ENCODE measurements around the gene PTP4A1.

PTP4A1 gene

DNA sequence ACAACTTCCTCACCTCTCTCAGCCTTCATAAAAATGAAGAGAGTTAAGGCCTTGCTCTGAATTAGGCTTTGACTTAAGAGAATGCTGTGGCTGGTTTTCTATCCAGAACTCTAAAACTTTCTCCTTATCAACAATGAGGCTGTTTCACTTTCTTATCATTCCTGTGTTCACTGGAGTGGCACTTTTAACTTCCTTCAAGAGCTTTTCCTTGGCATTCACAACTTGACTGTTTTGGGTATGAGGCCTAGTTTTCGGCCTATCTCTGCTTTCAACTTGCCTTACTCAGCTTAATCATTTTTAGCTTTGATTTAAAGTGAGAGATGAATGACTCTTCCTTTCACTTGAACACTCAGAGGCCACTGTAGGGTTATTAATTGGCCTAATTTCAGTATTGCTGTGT, 4.3 kb upstream of the PTP4A1 start:
- TF ChIP-seq, protein P1, sequence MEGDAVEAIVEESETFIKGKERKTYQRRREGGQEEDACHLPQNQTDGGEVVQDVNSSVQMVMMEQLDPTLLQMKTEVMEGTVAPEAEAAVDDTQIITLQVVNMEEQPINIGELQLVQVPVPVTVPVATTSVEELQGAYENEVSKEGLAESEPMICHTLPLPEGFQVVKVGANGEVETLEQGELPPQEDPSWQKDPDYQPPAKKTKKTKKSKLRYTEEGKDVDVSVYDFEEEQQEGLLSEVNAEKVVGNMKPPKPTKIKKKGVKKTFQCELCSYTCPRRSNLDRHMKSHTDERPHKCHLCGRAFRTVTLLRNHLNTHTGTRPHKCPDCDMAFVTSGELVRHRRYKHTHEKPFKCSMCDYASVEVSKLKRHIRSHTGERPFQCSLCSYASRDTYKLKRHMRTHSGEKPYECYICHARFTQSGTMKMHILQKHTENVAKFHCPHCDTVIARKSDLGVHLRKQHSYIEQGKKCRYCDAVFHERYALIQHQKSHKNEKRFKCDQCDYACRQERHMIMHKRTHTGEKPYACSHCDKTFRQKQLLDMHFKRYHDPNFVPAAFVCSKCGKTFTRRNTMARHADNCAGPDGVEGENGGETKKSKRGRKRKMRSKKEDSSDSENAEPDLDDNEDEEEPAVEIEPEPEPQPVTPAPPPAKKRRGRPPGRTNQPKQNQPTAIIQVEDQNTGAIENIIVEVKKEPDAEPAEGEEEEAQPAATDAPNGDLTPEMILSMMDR (IDR thresholded peaks at IDR 0.05; ENCODE audit: insufficient read depth, low read length, missing control alignments), result no peak
- CTCF ChIA-PET, result no interaction called here
- POLR2A ChIA-PET, result no interaction called here

DNA sequence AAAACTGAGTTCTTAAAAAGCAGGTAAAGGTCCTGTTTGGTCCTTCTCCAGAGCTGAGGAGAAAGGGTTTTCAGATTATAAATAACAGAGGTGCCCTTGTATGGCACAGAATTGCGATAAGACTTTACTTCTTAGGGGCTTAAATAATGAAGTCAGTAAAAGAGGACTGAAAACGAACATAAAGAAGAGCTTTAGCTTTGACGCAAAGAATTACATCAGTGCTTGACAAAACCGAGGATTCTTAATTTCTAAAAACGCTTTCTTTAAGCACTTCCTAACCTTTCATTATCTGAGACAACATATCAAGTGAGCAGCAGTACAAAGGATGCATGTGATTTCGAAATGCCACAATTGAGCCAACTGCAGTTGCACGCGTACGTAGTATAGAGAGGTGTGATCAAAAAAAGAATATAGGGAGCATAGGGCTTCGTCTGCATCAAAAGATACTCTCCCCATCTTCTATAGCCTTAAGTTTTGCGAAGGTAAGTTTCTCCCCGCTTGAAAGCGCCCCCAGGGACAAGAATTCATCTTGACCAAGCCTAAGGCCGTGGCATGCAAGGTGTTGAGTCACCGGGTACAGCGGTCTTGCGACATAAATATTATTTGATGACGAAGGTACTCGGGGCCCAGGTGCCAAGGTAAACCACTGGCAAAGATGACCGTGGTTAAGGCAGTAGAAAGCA, 778 bp upstream of the PTP4A1 start:
- TF ChIP-seq, protein P1 (IDR thresholded peaks at IDR 0.05; ENCODE audit: insufficient read depth, low read length, missing control alignments), result no peak
- DNase-seq (ENCODE audit: low read depth, low spot score), result peak; percentile 45
- POLR2A ChIA-PET, result no interaction called here
- peak overlapping the region; percentile 68 for H3K4me3 ChIP-seq (ENCODE audit: low read depth, low read length)
- CTCF ChIA-PET, result interaction anchor here (0.9 to 1.3 kb wide), 3 partner anchors 74 to 231 kb away, joined by 3 to 5 read pairs (median 3); no protein-coding TSS in a partner anchor

More for the DNA sequence above, 4.3 kb upstream of the PTP4A1 start:
- no peak for DNase-seq (ENCODE audit: low read depth, low spot score)
- no peak overlapping the region for H3K4me3 ChIP-seq (ENCODE audit: low read depth, low read length)

DNA sequence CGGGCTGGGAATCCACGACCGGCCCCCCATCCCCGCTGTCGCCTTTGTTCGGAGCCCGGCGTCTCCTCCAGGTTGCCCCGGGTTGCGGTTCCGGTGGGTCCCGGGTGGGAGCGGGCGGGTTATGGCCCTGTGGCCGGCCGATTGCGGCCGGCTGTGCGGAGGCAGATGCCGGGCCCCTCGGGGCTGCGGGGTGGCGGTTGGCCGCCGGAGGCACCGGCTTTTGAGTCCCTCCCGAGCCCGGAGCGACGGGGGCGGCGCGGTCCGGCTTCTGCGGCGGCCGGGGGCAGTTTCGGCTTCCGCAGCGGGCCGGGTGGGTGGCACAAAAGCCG, 431 bp downstream of the PTP4A1 start:
- peak overlapping the region; percentile 81 for H3K4me3 ChIP-seq (ENCODE audit: low read depth, low read length)
- TF ChIP-seq, protein P1 (IDR thresholded peaks at IDR 0.05; ENCODE audit: insufficient read depth, low read length, missing control alignments), result no peak
- ChIA-PET POLR2A (interaction anchor here (0.8 kb wide), 1 partner anchor 45 kb away, joined by 3 read pairs; no protein-coding TSS in a partner anchor), CTCF (interaction anchor here (2.5 kb wide), 2 partner anchors 25 to 230 kb away, joined by 15 to 23 read pairs; no protein-coding TSS in a partner anchor)
- DNase-seq (ENCODE audit: low read depth, low spot score), result no peak

DNA sequence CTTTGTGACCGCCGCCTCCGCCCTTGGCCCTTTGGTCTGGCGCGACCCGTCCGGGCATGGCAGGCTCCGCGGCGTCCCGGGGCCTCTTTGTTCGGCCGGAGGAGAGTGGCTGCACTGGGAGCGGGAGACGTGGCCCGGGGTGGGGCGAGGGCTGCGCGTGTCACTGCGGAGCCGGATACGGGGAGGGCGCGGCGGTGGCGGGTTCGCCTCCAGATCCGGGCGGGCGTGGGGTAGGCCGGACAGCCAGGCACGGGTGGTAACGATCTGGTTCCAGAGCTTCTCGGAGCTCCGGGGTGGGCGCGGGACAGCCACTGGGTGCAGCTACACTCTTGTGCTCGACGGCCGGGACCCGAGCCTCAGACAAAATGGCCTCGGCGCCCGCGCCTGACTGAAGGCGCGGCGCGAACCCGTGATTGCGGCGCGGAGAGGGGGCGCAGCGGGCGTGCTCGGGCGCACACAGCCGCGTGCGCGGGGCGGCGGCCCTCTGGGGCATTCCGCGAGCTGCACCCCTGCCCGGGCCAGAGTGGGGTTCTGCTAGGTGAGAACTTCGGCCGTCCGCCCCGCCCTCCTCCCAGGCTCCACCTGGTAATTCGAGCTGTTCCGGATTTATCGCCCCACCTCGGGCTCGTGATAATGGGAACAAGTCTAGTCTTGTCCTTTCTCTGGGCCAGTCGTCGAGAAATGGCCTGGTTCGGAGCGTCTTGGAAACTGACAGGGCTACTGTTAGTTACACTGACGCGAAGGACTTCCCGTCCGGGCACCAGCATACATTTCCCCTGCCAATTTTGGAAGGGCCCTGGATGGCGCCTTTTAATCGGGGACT, 1.0 kb downstream of the PTP4A1 start:
- ChIA-PET POLR2A (interaction anchor here (0.8 to 1.3 kb wide), 4 partner anchors 25 to 46 kb away, joined by 3 to 4 read pairs (median 3); no protein-coding TSS in a partner anchor), CTCF (interaction anchor here (0.9 to 2.5 kb wide), 13 partner anchors 13 to 239 kb away, joined by 3 to 23 read pairs (median 4); no protein-coding TSS in a partner anchor)
- TF ChIP-seq, protein P1 (IDR thresholded peaks at IDR 0.05; ENCODE audit: insufficient read depth, low read length, missing control alignments), result no peak
- peak overlapping the region; percentile 81 for H3K4me3 ChIP-seq (ENCODE audit: low read depth, low read length)
- DNase-seq (ENCODE audit: low read depth, low spot score), result peak; percentile 12

DNA sequence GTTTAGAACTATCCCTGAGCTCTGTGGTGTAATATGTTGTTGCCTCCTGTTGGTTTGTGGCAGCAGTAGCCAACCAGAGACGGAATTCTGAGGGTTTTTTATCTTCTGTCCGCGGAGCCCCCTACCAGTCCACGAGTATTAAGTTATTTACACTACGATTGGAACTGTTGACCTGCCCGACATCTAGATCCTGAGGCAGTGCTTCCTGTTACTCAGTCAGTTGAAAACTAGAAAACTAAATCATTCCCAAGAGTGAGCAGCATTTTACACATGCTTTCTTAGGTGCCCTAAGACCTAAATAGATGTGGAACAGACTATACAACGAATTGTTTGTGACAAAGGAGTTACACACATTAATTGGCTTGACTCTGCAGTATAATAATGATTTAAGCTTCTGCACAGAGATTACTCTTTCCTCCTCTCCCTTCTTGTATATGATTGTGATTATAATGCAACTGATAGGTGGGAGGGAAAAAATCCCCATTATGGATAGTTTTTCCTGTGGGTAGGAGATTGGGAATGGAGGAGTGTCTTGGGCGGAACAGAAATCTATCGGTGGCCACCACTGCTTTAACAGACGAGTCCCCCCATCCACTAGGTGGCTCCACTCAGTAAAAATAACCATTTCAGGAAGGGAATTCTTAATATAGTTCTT, 1.7 kb downstream of the PTP4A1 start:
- TF ChIP-seq, protein P1 (IDR thresholded peaks at IDR 0.05; ENCODE audit: insufficient read depth, low read length, missing control alignments), result peak; percentile 41
- no peak for DNase-seq (ENCODE audit: low read depth, low spot score)
- ChIA-PET CTCF (interaction anchor here (0.9 to 2.5 kb wide), 15 partner anchors 10 to 239 kb away, joined by 3 to 23 read pairs (median 4); no protein-coding TSS in a partner anchor), POLR2A (interaction anchor here (0.8 to 1.3 kb wide), 3 partner anchors 25 to 33 kb away, joined by 3 to 4 read pairs (median 3); no protein-coding TSS in a partner anchor)
- peak overlapping the region; percentile 81 for H3K4me3 ChIP-seq (ENCODE audit: low read depth, low read length)

All from AG04449 (cell line).